ENCODE data around the gene PHF20. TPM values are rescaled to one million over a fixed set of nuclear protein-coding genes. Genes with fewer than 3 reads are reported as not detected.
A peak's percentile ranks its signal among the peaks of the same experiment; 100 is the strongest.

PHF20 gene
- total RNA-seq, 1 donor from 2014 or later = 53.0 TPM

GRCh38 chr20:35738410-35739179 lies 33.2 kb upstream of the PHF20 start:
- H3K4me3 Mint-ChIP-seq = peak overlapping the region; percentile 72
- peak overlapping the region; percentile 37 for H3K27ac Mint-ChIP-seq (ENCODE audit: unreplicated experiment)
- no peak for DNase-seq (ENCODE audit: low read depth, low spot score)
- H3K9me3 Mint-ChIP-seq = no peaks in the 10 kb centered on the region
- peaks cover 34% of the 10 kb centered on the region for H3K36me3 Mint-ChIP-seq (ENCODE audit: low read depth)
- H3K27me3 Mint-ChIP-seq (ENCODE audit: low read depth) = peaks cover 17% of the 10 kb centered on the region
- TF ChIP-seq, protein P1, sequence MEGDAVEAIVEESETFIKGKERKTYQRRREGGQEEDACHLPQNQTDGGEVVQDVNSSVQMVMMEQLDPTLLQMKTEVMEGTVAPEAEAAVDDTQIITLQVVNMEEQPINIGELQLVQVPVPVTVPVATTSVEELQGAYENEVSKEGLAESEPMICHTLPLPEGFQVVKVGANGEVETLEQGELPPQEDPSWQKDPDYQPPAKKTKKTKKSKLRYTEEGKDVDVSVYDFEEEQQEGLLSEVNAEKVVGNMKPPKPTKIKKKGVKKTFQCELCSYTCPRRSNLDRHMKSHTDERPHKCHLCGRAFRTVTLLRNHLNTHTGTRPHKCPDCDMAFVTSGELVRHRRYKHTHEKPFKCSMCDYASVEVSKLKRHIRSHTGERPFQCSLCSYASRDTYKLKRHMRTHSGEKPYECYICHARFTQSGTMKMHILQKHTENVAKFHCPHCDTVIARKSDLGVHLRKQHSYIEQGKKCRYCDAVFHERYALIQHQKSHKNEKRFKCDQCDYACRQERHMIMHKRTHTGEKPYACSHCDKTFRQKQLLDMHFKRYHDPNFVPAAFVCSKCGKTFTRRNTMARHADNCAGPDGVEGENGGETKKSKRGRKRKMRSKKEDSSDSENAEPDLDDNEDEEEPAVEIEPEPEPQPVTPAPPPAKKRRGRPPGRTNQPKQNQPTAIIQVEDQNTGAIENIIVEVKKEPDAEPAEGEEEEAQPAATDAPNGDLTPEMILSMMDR (conservative IDR thresholded peaks at IDR 0.05) = no peak
- H3K4me1 Mint-ChIP-seq = peaks cover 60% of the 10 kb centered on the region

DNA sequence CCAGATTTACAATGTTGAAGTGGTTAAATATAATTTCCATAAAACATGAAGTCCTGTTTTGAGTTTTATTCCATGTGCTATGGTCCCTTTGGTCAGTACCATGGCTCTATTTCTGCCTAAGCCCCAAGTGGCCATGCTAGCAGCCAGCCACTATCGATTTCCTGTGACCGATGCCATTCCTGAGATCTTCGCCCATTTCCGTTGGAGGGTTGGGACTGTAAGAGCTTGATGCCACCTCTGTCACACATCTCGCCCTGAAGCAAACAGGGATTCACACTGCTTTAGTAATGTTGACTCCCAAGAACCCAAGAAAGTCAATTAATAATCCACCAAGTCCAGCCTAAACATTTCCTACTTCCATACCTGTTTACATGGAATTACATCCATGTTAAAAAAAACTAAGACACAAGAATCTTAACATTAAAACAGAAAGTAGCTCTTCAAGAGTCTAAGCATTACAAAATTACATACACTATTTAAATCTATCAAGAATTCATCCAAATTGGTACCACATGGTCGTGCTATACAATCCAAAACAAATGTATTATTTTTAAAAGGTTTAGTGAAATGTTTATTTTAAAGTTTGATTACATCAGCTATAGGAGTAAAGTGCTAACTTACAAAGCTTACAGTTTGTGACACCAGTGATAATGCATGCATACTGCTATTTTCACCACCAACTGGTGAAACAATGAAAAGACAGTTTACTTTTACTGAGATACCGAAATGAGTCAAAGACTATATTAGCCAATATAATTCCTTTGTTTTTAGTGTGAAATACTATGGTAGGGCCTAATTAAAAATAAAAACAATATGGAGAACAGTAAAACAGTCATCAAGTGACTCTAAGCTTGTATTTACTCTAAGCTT lies 32.3 kb upstream of the PHF20 start:
- no peak for DNase-seq (ENCODE audit: low read depth, low spot score)
- Mint-ChIP-seq H3K27ac (ENCODE audit: unreplicated experiment) (peak overlapping the region; percentile 87), H3K36me3 (ENCODE audit: low read depth) (peaks cover 27% of the 10 kb centered on the region), H3K4me3 (peak overlapping the region; percentile 99), H3K9me3 (no peaks in the 10 kb centered on the region), H3K4me1 (peaks cover 62% of the 10 kb centered on the region), H3K27me3 (ENCODE audit: low read depth) (peaks cover 14% of the 10 kb centered on the region)
- TF ChIP-seq, protein P1 (conservative IDR thresholded peaks at IDR 0.05) = peak; percentile 44

GRCh38 chr20:35741892-35742740 lies 29.7 kb upstream of the PHF20 start, which contains the start of gene RBM39:
TSS of gene RBM39 (minus strand) at chr20:35742260. CDS start at chr20:35740874, 1,386 bp downstream.
- TF ChIP-seq, protein P1 (conservative IDR thresholded peaks at IDR 0.05) = peak; percentile 49
- DNase-seq (ENCODE audit: low read depth, low spot score) = peak; percentile 99
- Mint-ChIP-seq H3K4me3 (peak within 1 kb of the TSS; percentile 99), H3K9me3 (no peaks in the 10 kb centered on the region), H3K36me3 (ENCODE audit: low read depth) (peaks cover 27% of the 10 kb centered on the region), H3K27ac (ENCODE audit: unreplicated experiment) (peak within 1 kb of the TSS; percentile 99), H3K27me3 (ENCODE audit: low read depth) (peaks cover 14% of the 10 kb centered on the region), H3K4me1 (peaks cover 52% of the 10 kb centered on the region)

DNA sequence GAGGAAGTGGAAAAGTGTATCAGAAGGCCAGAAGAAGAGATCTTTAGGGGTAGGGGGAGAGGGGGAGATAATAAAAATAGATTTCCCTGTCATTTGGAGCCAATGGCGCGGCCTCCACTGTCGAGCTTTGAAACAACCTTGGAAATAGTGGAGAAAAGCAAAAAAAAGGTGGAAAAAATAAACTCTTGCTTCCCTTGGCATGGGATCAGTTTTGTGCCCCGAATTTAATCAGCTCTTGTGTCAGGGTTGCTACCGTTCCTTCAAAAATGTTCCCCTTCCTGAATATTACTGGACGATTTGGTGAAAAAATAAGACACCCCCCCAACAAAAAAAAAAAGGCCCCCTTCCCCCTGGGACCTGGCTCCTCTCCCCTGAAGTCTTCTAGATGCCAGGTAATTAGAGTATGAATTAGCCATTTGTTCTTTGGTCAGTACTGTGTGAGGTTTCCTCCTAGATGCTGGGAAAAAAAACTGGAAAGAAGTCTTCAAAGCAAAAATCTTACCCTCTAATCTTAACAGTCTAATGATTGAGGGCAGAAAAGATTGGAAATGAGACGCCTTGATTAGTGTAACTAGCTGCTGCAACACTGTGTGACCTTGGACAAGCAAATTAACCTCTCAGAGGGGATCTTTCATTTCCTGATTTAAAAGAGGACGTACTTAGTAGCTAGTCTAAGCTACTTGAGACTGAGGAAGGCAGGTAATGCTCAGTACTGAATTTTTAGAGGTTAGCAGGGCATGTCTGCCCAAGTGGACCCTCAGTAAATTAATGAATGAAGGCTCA lies 28.9 kb upstream of the PHF20 start:
- DNase-seq (ENCODE audit: low read depth, low spot score) = no peak
- Mint-ChIP-seq H3K4me3 (peak overlapping the region; percentile 99), H3K4me1 (peaks cover 52% of the 10 kb centered on the region), H3K27me3 (ENCODE audit: low read depth) (peaks cover 14% of the 10 kb centered on the region), H3K9me3 (no peaks in the 10 kb centered on the region), H3K27ac (ENCODE audit: unreplicated experiment) (peak overlapping the region; percentile 99), H3K36me3 (ENCODE audit: low read depth) (peaks cover 27% of the 10 kb centered on the region)
- TF ChIP-seq, protein P1 (conservative IDR thresholded peaks at IDR 0.05) = peak; percentile 7
